Keratinocyte (primary cell): Measurements from ENCODE around the gene HCN2.

Source experiments
- CTCF ChIP-seq, 3 experiments: IDR thresholded peaks in 1 of 3; conservative IDR thresholded peaks in 1 of 3; optimal IDR thresholded peaks in 1 of 3; 2 replicates in 2 of 3; 3 replicates in 1 of 3; pipeline versions ENCODE3 to v1.5.1; 2011; ENCODE audit warnings: low read length in 3 of 3, mild to moderate bottlenecking in 3 of 3, moderate library complexity in 2 of 3, control low read depth in 1 of 3, inconsistent platforms in 1 of 3; ENCODE audit not compliant: insufficient read depth in 2 of 3; ENCODE audit errors: extremely low read depth in 1 of 3
- EZH2 ChIP-seq: IDR thresholded peaks from one replicate; pipeline ENCODE4 v1.6.1; 2012; ENCODE audit warnings: inconsistent platforms, mild to moderate bottlenecking, low read length, moderate library complexity

DNA sequence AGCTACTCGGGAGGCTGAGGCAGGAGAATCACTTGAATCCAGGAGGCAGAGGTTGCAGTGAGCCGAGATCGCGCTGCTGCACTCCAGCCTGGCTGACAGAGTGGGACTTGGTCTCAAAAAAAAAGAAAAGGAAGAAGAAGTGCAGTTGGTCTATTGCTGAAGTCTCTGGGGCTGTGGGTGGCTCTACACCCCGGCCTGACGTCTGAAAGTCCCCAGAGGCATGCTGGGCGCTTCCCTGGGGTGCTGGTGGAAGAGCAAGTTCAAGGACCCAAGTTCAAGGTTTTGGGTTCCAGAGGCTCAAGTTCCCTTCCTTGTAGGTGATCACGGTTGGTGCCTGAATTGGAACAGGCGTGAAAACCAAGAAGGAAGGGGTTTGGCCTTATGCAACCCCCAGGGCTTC, 3.8 kb downstream of the HCN2 start:
- TF ChIP-seq CTCF (optimal IDR thresholded peaks at IDR 0.05 in 1 of 3, IDR thresholded peaks at IDR 0.05 in 1 of 3, conservative IDR thresholded peaks at IDR 0.05 in 1 of 3; ENCODE audit: extremely low read depth in 1 of 3, insufficient read depth in 2 of 3, low read length in 3 of 3) (no peak), EZH2 (no peak)
